A549 treated with Hydrocortisone at 1 μM for 4 hours (cell line): Measurements from ENCODE around the gene UGT2A1. TPM values are rescaled to one million over a fixed set of nuclear protein-coding genes. Genes with fewer than 3 reads are reported as not detected.

Experiments
- total RNA-seq: library from RNA; stranded (reverse); fragments of 200-300 nt; extraction: Qiagen RNA extraction; gene quantifications from 5 replicates; pipeline ENCODE4 v1.2.3, GENCODE V29; 2022

Gene UGT2A1
- not detected in 5 replicates for total RNA-seq

DNA sequence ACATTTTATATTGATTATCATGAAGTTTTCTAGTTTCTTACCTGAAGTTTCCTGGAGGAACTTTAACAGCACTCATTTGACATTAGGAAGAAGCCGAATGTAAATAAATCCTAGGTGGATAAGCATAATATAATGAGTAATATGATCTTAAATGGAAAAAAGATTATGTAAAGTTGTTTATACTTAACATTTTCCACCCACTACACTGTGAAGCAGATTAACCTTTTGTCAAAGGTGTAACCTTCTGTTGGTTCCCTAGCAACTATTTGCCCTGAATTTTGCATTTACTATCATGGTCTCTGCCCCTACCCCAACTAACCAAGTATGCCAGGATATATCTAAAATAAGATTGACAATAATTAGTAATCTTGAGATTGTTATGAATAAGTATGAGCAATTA is at the start of gene UGT2A1:
Gene UGT2A1 (minus strand): TSS at position 101 of the 400 bp plus-strand sequence. CDS start 5,603 bp downstream, outside the sequence.

GRCh38 chr4:69639542-69639941 is 13.5 kb downstream of the UGT2A1 start, which contains the start of gene UGT2A2:
Gene UGT2A2, minus strand, starts transcription at chr4:69639642. Its CDS starts 2 bp downstream, at chr4:69639640.

Other genes with a start within 250 kb of the UGT2A1 start
- gene UGT2B4, start 157.3 kb downstream of the UGT2A1 start, total RNA-seq, result not detected in 5 replicates
- gene UGT2A2, start 13.6 kb downstream of the UGT2A1 start, total RNA-seq, result not detected in 5 replicates
- 0.02 TPM in 5 replicates for gene SULT1B1, start 107.4 kb upstream of the UGT2A1 start, total RNA-seq
- not detected in 5 replicates for gene SULT1E1, start 206.9 kb upstream of the UGT2A1 start, total RNA-seq